ENCODE results near the gene MB21D2. TPM values are rescaled to one million over a fixed set of nuclear protein-coding genes. Genes with fewer than 3 reads are reported as not detected.

The MB21D2 gene
- total and polyA plus RNA-seq, 2 of the 8 experiments (the other 6 are each of a cell fraction or from before 2014, with no cell fraction given) = 10.0 to 21.0 TPM

DNA sequence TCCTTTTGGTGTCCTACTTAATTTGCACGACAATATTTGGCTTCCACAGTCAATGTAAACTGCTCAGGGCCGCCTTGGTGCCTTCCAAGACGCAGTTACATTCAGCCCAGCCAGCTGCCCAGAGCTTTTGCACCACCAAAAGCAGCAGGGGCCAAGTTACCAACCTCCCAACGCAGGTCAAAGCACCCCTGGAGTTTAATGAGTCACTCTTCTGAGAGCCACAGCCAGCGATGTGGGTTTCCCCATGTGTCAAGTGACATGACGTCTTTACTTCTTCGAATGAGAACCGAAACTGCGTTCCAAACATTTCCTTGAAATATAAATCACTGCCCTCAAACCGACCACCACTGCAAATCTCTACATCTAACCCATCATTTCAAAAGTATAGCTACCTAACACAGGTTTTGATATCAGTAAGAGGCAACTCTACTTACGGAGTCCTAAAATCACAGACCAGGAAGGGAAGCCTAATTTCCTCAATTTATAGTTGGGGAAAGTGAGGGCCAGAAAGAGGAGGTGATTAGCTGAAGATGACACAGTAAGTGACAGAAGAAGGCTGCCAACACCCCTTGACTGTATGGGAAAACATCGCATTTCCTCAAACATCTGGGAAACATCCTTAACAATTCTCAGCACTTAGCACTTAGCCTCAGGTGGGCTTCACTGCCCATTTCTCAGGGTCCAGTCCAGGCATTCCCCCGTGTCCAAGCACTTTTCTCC lies 24.5 kb downstream of the MB21D2 start:
- Histone ChIP-seq H3K27me3 (replicated peaks in 1 of 4; ENCODE audit: control insufficient read depth in 3 of 4, extremely low read depth in 1 of 4, insufficient read depth in 3 of 4, low read length in 3 of 4) (no peaks in the 10 kb centered on the region), H4K20me1 (replicated peaks in 1 of 2; ENCODE audit: control insufficient read depth in 1 of 2, insufficient read depth in 2 of 2, low read length in 2 of 2) (peaks cover 2 to 8% of the 10 kb centered on the region in 2 experiments), H2BK5ac (ENCODE audit: low read depth, low read length) (peak overlapping the region; percentile 22; the same call in 1 of the 2 replicates), H4K5ac (ENCODE audit: insufficient read length, low read depth, low read length) (no peak overlapping the region), H3K9me3 (ENCODE audit: insufficient read depth in 2 of 2, low read depth in 1 of 2, low read length in 1 of 2) (no peaks in the 10 kb centered on the region), H2BK120ac (replicated peaks; ENCODE audit: low read depth, low read length) (no peak overlapping the region), H3K79me1 (ENCODE audit: low read depth, low read length) (peaks cover 6% of the 10 kb centered on the region; the same call in 1 of the 2 replicates), H3K9ac (replicated peaks in 1 of 4; ENCODE audit: extremely low read depth in 1 of 4, low read depth in 3 of 4, low read length in 3 of 4) (peak overlapping the region in 1 of 4 experiments; percentile 14; a peak in 2 of 7 replicates), H3K4me3 (ENCODE audit: extremely low read depth in 1 of 4, insufficient read depth in 2 of 4, low read depth in 3 of 4, low read length in 4 of 4) (peak overlapping the region in 1 of 4 experiments; percentile 20; a peak in 1 of 8 replicates), H3K4me2 (ENCODE audit: insufficient read depth in 1 of 2, low read depth in 2 of 2, low read length in 2 of 2) (peak overlapping the region; percentile 20 to 64; a peak in 3 of 4 replicates), H4K91ac (replicated peaks; ENCODE audit: insufficient read length, low read length) (no peak overlapping the region), H3K18ac (ENCODE audit: extremely low read depth, low read length) (peak overlapping the region; percentile 51; the same call in 1 of the 2 replicates), H2BK12ac (ENCODE audit: low read depth, low read length) (0 out of 2 replicates have a peak overlapping the region, but pooled peaks have one; percentile 42), H2AFZ (ENCODE audit: low read length) (no peak overlapping the region), H2BK20ac (ENCODE audit: low read length) (peak overlapping the region; percentile 29; the same call in 1 of the 2 replicates), H3K36me3 (ENCODE audit: control insufficient read depth in 2 of 4, insufficient read depth in 4 of 4, low read length in 3 of 4) (no peaks in the 10 kb centered on the region), H2BK15ac (ENCODE audit: low read length) (no peak overlapping the region), H3K27ac (ENCODE audit: low read depth, low read length) (peak overlapping the region; percentile 6; the same call in 1 of the 2 replicates), H4K8ac (ENCODE audit: extremely low read depth, insufficient read depth, low read length) (no peak overlapping the region; the same call in 1 of the 2 replicates), H3K79me2 (ENCODE audit: control insufficient read depth in 1 of 2, insufficient read depth in 2 of 2, low read length in 2 of 2) (peaks cover 13 to 95% of the 10 kb centered on the region in 2 experiments), H3K4me1 (replicated peaks in 1 of 4; ENCODE audit: control insufficient read depth in 3 of 4, insufficient read depth in 4 of 4, low read length in 3 of 4) (peaks cover 0 to 29% (median 25%) of the 10 kb centered on the region in 4 experiments; a peak in 6 of 7 replicates), H3K4ac (replicated peaks; ENCODE audit: insufficient read length, low read depth, low read length) (no peak overlapping the region), H2AK5ac (ENCODE audit: low read depth, low read length) (peak overlapping the region; percentile 33; the same call in 1 of the 2 replicates), H3K23me2 (ENCODE audit: low read depth, low read length) (no peaks in the 10 kb centered on the region), H3K14ac (ENCODE audit: insufficient read length) (no peak overlapping the region), H3K56ac (replicated peaks; ENCODE audit: insufficient read length, low read depth, low read length) (no peak overlapping the region), H3K23ac (ENCODE audit: insufficient read length) (no peak overlapping the region)
- WGBS, 2 experiments (ENCODE audit: extremely low coverage in 1 of 2, insufficient coverage in 1 of 2, insufficient read length in 1 of 2, insufficient replicate concordance in 2 of 2, low coverage in 1 of 2, low lambda C conversion rate in 2 of 2, missing lambda C conversion rate in 1 of 2) = 35% methylated on average over 13 of the region's 13 CpGs; no CpG with 5 or more reads in 1 of the 2 experiments
- peak; percentile 52 for FAIRE-seq
- POLR2A ChIA-PET (ENCODE audit: partially characterized antibody) = interaction anchor here (1.1 to 2.9 kb wide), 6 partner anchors 10 to 24 kb away, joined by 3 to 15 read pairs (median 4); partner anchors contain the start of gene MB21D2
- no peak for DNase-seq (ENCODE audit: low read depth in 1 of 2, low spot score in 2 of 2)
- CTCF ChIA-PET (ENCODE audit: partially characterized antibody) = interaction anchor here (0.7 to 8.6 kb wide), 9 partner anchors 12 to 90 kb away, joined by 3 to 49 read pairs (median 4); partner anchors contain the start of gene MB21D2
- no peak for TF ChIP-seq CBX8 (IDR thresholded peaks at IDR 0.05; ENCODE audit: borderline replicate concordance, low read depth, low read length)
- TF ChIP-seq TAF7 (optimal IDR thresholded peaks at IDR 0.05; ENCODE audit: borderline replicate concordance, low read depth, low read length) = no peak
- TF ChIP-seq JUND (IDR thresholded peaks at IDR 0.05; ENCODE audit: low read length) = peak; percentile 89
- TF ChIP-seq JUN (IDR thresholded peaks at IDR 0.05; ENCODE audit: low read depth, low read length) = 0 out of 2 replicates have a peak, but pooled peaks have one; percentile 50
- TF ChIP-seq RNF2 (IDR thresholded peaks at IDR 0.05; ENCODE audit: borderline replicate concordance, low read depth, low read length, missing control alignments, poor library complexity, severe bottlenecking) = no peak
- no peak for TF ChIP-seq CTCF (IDR thresholded peaks at IDR 0.05; ENCODE audit: control extremely low read depth in 1 of 3, insufficient read depth in 1 of 3, low read depth in 1 of 3, low read length in 3 of 3)
- TF ChIP-seq TEAD4 (IDR thresholded peaks at IDR 0.05; ENCODE audit: low read depth, low read length) = no peak

All from H1 (cell line).